ENCODE data around the gene KLK4. TPM values are rescaled to one million over a fixed set of nuclear protein-coding genes. Genes with fewer than 3 reads are reported as not detected.

KLK4 gene
- total and polyA plus RNA-seq, 3 donors from 2014 or later: 0.31 to 2.9 (median 0.55) TPM

DNA sequence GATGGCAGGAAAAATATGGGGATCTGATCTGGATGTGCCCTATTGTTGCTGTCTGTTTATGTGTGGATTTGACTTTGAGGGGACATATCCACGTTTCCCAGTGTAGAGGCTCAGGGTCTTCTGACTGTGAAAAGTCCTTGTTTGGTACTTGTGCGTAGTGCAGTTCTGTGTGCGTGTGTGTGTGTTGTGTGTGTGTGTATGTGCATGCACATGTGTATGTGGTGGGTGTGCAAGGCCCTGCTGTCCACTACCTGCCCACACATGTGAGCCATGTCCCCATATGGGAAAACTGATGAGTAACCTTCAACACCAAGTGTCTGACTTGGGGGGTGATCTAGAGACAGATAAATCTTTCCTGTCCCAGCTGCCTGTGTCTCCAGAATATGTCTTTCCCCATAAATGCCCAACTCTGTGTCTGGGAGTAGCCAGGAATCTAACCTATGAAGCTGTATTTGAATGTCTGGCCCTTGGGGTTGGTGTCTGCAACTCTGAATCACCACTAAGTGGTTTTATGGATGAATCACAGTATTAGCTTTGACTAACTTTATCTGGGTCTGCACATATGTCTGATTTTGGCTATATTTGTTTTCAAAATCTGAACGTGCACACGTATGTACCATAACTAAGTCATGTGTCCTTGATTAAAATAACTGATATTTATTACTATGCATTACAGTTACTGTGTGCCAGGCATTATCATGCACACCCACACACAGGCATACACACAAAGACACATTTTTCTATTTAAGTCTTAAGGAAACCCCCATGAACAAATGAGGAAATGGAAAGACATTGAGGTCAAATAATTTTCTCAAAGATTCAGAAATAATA lies 20.6 kb downstream of the KLK4 start:
- intact Hi-C loops (cut with DNase I; ENCODE audit: low total_unique reads): no loop called here
- Histone ChIP-seq H3K4me3 (no peak overlapping the region), H3K27ac (no peak overlapping the region), H3K9me3 (no peaks in the 10 kb centered on the region), H3K27me3 (no peaks in the 10 kb centered on the region), H3K4me1 (no peaks in the 10 kb centered on the region), H3K36me3 (ENCODE audit: low read depth, missing control alignments) (no peaks in the 10 kb centered on the region)
- no peak for DNase-seq
- TF ChIP-seq POLR2A (IDR thresholded peaks at IDR 0.05): no peak
- TF ChIP-seq, protein P1, sequence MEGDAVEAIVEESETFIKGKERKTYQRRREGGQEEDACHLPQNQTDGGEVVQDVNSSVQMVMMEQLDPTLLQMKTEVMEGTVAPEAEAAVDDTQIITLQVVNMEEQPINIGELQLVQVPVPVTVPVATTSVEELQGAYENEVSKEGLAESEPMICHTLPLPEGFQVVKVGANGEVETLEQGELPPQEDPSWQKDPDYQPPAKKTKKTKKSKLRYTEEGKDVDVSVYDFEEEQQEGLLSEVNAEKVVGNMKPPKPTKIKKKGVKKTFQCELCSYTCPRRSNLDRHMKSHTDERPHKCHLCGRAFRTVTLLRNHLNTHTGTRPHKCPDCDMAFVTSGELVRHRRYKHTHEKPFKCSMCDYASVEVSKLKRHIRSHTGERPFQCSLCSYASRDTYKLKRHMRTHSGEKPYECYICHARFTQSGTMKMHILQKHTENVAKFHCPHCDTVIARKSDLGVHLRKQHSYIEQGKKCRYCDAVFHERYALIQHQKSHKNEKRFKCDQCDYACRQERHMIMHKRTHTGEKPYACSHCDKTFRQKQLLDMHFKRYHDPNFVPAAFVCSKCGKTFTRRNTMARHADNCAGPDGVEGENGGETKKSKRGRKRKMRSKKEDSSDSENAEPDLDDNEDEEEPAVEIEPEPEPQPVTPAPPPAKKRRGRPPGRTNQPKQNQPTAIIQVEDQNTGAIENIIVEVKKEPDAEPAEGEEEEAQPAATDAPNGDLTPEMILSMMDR (IDR thresholded peaks at IDR 0.05): no peak
- WGBS, 2 donors: 54 to 65% methylated on average over 5 of the region's 5 CpGs

DNA sequence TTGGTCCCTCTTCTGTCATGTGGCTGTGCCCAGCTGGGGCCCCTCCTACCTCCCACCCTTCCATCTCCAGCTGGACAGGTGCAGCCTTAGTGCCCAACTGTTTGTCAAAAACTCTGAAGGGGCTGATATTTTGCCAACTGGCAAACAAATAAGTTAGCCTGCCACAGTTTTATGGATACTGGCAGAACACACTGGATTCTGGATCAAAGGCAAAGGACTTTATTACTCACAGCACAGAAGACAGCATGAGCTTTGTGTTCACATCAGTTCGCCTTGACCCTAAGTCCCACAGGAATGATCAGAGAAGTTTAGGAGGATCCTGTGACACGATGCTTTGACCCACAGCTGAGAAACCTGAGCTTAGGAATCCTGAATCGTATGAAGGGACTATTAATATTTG lies 21.6 kb downstream of the KLK4 start:
- Histone ChIP-seq H3K27ac (no peak overlapping the region), H3K27me3 (no peaks in the 10 kb centered on the region), H3K4me3 (no peak overlapping the region), H3K4me1 (no peaks in the 10 kb centered on the region), H3K36me3 (ENCODE audit: low read depth, missing control alignments) (no peaks in the 10 kb centered on the region), H3K9me3 (no peaks in the 10 kb centered on the region)
- 47 to 63% methylated on average over 3 of the region's 3 CpGs for WGBS, 2 donors
- intact Hi-C loops (cut with DNase I; ENCODE audit: low total_unique reads): no loop called here
- TF ChIP-seq, protein P1 (IDR thresholded peaks at IDR 0.05): no peak
- no peak for TF ChIP-seq POLR2A (IDR thresholded peaks at IDR 0.05)
- no peak for DNase-seq

DNA sequence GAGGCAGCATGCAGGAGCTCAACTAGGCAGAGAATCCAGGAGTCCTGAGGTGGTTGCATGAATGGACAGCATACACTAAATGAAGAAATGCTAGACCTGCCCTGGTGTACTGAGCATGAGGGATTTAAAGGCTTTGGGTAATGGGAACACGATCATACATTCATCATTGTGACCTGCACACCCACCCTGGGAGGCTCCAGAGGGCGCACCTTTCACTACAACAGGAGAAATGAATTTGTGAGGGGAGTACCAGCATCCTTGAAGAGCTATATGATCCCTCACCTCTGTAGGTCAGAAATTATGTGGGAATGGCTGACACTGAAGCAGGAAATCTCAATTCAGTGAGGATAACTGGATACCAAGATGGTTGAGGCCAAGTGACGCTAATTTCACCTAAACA lies 29.0 kb downstream of the KLK4 start:
- WGBS, 2 donors: 66 to 77% methylated on average over 3 of the region's 3 CpGs
- H3K36me3 ChIP-seq (ENCODE audit: low read depth, missing control alignments): no peaks in the 10 kb centered on the region

DNA sequence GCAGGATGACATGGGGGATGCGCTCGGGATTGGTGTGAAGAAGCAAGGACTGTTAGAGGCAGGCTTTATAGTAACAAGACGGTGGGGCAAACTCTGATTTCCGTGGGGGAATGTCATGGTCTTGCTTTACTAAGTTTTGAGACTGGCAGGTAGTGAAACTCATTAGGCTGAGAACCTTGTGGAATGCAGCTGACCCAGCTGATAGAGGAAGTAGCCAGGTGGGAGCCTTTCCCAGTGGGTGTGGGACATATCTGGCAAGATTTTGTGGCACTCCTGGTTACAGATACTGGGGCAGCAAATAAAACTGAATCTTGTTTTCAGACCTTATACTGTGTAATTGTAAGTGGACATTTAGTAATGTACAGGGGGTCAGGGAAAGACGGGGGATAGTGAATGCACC lies 31.0 kb downstream of the KLK4 start:
- H3K27me3 ChIP-seq: no peaks in the 10 kb centered on the region
- no peaks in the 10 kb centered on the region for H3K4me1 ChIP-seq
- no peak for DNase-seq
- intact Hi-C loops (cut with DNase I; ENCODE audit: low total_unique reads): no loop called here
- H3K9me3 ChIP-seq: no peaks in the 10 kb centered on the region
- no peak overlapping the region for H3K27ac ChIP-seq
- WGBS, 2 donors: 76 to 89% methylated on average over 5 of the region's 5 CpGs
- TF ChIP-seq, protein P1 (IDR thresholded peaks at IDR 0.05): no peak
- TF ChIP-seq POLR2A (IDR thresholded peaks at IDR 0.05): no peak
- no peak overlapping the region for H3K4me3 ChIP-seq
- H3K36me3 ChIP-seq (ENCODE audit: low read depth, missing control alignments): no peaks in the 10 kb centered on the region

More for the DNA sequence above, 29.0 kb downstream of the KLK4 start:
- H3K4me3 ChIP-seq: no peak overlapping the region
- H3K4me1 ChIP-seq: no peaks in the 10 kb centered on the region
- intact Hi-C loops (cut with DNase I; ENCODE audit: low total_unique reads): no loop called here
- H3K27ac ChIP-seq: no peak overlapping the region
- TF ChIP-seq, protein P1 (IDR thresholded peaks at IDR 0.05): no peak
- no peak for TF ChIP-seq POLR2A (IDR thresholded peaks at IDR 0.05)
- H3K9me3 ChIP-seq: no peaks in the 10 kb centered on the region
- DNase-seq: no peak
- no peaks in the 10 kb centered on the region for H3K27me3 ChIP-seq

DNA sequence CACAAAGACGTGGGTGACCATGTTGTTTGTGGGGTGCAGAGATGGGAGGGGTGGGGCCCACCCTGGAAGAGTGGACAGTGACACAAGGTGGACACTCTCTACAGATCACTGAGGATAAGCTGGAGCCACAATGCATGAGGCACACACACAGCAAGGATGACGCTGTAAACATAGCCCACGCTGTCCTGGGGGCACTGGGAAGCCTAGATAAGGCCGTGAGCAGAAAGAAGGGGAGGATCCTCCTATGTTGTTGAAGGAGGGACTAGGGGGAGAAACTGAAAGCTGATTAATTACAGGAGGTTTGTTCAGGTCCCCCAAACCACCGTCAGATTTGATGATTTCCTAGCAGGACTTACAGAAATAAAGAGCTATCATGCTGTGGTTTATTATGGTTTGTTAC lies 32.3 kb downstream of the KLK4 start:
- no peaks in the 10 kb centered on the region for H3K9me3 ChIP-seq
- 63 to 66% methylated on average over 5 of the region's 5 CpGs for WGBS, 2 donors
- no peaks in the 10 kb centered on the region for H3K4me1 ChIP-seq
- H3K27me3 ChIP-seq: no peaks in the 10 kb centered on the region
- DNase-seq: no peak
- intact Hi-C loops (cut with DNase I; ENCODE audit: low total_unique reads): no loop called here
- H3K4me3 ChIP-seq: no peak overlapping the region
- no peak overlapping the region for H3K27ac ChIP-seq
- no peaks in the 10 kb centered on the region for H3K36me3 ChIP-seq (ENCODE audit: low read depth, missing control alignments)
- TF ChIP-seq, protein P1 (IDR thresholded peaks at IDR 0.05): no peak
- TF ChIP-seq POLR2A (IDR thresholded peaks at IDR 0.05): no peak
